ENCODE data around the gene NFIX. TPM values are rescaled to one million over a fixed set of nuclear protein-coding genes. Genes with fewer than 3 reads are reported as not detected.
"Not testable (repeated sequence)": the region's sequence is repeated elsewhere in the genome, so short reads cannot be mapped to it uniquely, and the experiment has no call there.

The NFIX gene
- total and polyA plus RNA-seq, 2 donors (not counting 1 experiment from before 2014, with no cell fraction given) = 0.69 to 5.6 TPM

GRCh38 chr19:12949363-12950283 lies 45.7 kb upstream of the NFIX start:
- 95% methylated on average over 14 of the region's 16 CpGs for WGBS (ENCODE audit: insufficient coverage)
- peaks cover 3 to 75% of the 10 kb centered on the region in 2 experiments for H3K36me3 ChIP-seq (replicated peaks in 1 of 2; ENCODE audit: control extremely low read depth in 1 of 2, control insufficient read depth in 1 of 2, extremely low read depth in 1 of 2, insufficient read depth in 2 of 2, low read length in 1 of 2)
- H3K27me3 Mint-ChIP-seq = no peaks in the 10 kb centered on the region
- no peak for ATAC-seq (ENCODE audit: low read depth)
- H3K27me3 ChIP-seq (replicated peaks in 1 of 4; ENCODE audit: control extremely low read depth in 1 of 4, control insufficient read depth in 3 of 4, insufficient read depth in 4 of 4, low read length in 3 of 4) = no peaks in the 10 kb centered on the region
- ChIA-PET CTCF (interaction anchor here (0.8 to 1.5 kb wide), 2 partner anchors 16 to 112 kb away, joined by 4 to 6 read pairs; no protein-coding TSS in a partner anchor), POLR2A (interaction anchor here (0.6 kb wide), 1 partner anchor 184 kb away, joined by 3 read pairs; no protein-coding TSS in a partner anchor)
- intact Hi-C loops (cut with micrococcal nuclease) = no loop called here
- H2AFZ ChIP-seq (ENCODE audit: insufficient read depth, low read depth, low read length, poor library complexity, severe bottlenecking) = no peak overlapping the region
- peaks cover 31% of the 10 kb centered on the region for H3K4me1 Mint-ChIP-seq
- peaks cover 17 to 33% of the 10 kb centered on the region in 2 donors for H3K4me1 ChIP-seq (ENCODE audit: control insufficient read depth in 2 of 2, insufficient read depth in 2 of 2, low read length in 2 of 2)
- H3K79me2 ChIP-seq (ENCODE audit: control insufficient read depth, insufficient read depth, low read length) = peaks cover 17% of the 10 kb centered on the region
- H3K4me3 ChIP-seq (ENCODE audit: control extremely low read depth in 1 of 5, extremely low read depth in 1 of 5, insufficient read depth in 1 of 5, low read depth in 2 of 5, low read length in 4 of 5) = no peak overlapping the region
- no peak for DNase-seq
- peaks cover 30% of the 10 kb centered on the region for H4K20me1 ChIP-seq (ENCODE audit: control insufficient read depth, insufficient read depth, low read length, poor library complexity, severe bottlenecking)
- H3K4me2 ChIP-seq (replicated peaks; ENCODE audit: low read depth, low read length, poor library complexity, severe bottlenecking) = no peak overlapping the region
- H3K9ac ChIP-seq (ENCODE audit: low read length) = no peak overlapping the region
- H3K27ac Mint-ChIP-seq = peak overlapping the region; percentile 68
- H3K4me3 Mint-ChIP-seq = no peak overlapping the region
- no peaks in the 10 kb centered on the region for H3K9me3 Mint-ChIP-seq (ENCODE audit: insufficient read depth)
- peaks cover 0 to 4% (median 0%) of the 10 kb centered on the region in 3 donors for H3K9me3 ChIP-seq (ENCODE audit: control extremely low read depth in 1 of 3, control insufficient read depth in 2 of 3, insufficient read depth in 1 of 3, low read length in 2 of 3)
- TF ChIP-seq EZH2 (IDR thresholded peaks at IDR 0.05; ENCODE audit: borderline replicate concordance, insufficient read depth, low read depth, low read length, poor library complexity, severe bottlenecking) = no peak
- TF ChIP-seq, protein P1, sequence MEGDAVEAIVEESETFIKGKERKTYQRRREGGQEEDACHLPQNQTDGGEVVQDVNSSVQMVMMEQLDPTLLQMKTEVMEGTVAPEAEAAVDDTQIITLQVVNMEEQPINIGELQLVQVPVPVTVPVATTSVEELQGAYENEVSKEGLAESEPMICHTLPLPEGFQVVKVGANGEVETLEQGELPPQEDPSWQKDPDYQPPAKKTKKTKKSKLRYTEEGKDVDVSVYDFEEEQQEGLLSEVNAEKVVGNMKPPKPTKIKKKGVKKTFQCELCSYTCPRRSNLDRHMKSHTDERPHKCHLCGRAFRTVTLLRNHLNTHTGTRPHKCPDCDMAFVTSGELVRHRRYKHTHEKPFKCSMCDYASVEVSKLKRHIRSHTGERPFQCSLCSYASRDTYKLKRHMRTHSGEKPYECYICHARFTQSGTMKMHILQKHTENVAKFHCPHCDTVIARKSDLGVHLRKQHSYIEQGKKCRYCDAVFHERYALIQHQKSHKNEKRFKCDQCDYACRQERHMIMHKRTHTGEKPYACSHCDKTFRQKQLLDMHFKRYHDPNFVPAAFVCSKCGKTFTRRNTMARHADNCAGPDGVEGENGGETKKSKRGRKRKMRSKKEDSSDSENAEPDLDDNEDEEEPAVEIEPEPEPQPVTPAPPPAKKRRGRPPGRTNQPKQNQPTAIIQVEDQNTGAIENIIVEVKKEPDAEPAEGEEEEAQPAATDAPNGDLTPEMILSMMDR (IDR thresholded peaks at IDR 0.05) = no peak
- H3K27ac ChIP-seq (ENCODE audit: low read length in 2 of 2) = no peak overlapping the region

DNA sequence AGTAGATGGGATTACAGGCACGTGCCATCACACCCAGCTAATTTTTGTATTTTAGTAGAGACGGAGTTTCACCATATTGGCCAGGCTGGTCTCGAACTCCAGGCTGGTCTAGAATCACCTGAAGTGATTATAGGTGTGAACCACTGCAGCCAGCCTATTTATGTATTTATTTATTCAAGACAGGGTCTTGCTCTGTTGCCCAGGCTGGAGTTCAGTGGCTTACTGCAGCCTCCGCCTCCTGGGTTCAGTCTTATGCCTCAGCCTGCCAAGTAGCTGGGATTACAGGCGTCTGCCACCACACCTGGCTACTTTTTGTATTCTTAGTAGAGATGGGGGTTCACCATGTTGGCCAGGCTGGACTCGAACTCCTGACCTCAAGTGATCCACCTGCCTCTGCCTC lies 43.2 kb upstream of the NFIX start:
- peaks cover 11% of the 10 kb centered on the region for H3K79me2 ChIP-seq (ENCODE audit: control insufficient read depth, insufficient read depth, low read length)

More for the DNA sequence above, 43.2 kb upstream of the NFIX start:
- WGBS (ENCODE audit: insufficient coverage) = 100% methylated on average over 4 of the region's 6 CpGs
- H3K27me3 Mint-ChIP-seq; POLR2A ChIA-PET; intact Hi-C loops (cut with micrococcal nuclease); H2AFZ ChIP-seq (ENCODE audit: insufficient read depth, low read depth, low read length, poor library complexity, severe bottlenecking); H3K4me2 ChIP-seq (replicated peaks; ENCODE audit: low read depth, low read length, poor library complexity, severe bottlenecking); H3K9me3 Mint-ChIP-seq (ENCODE audit: insufficient read depth); H3K9me3 ChIP-seq (ENCODE audit: control extremely low read depth in 1 of 3, control insufficient read depth in 2 of 3, insufficient read depth in 1 of 3, low read length in 2 of 3); H3K4me3 Mint-ChIP-seq; H3K4me3 ChIP-seq (ENCODE audit: control extremely low read depth in 1 of 5, extremely low read depth in 1 of 5, insufficient read depth in 1 of 5, low read depth in 2 of 5, low read length in 4 of 5); H3K9ac ChIP-seq (ENCODE audit: low read length); H3K27ac Mint-ChIP-seq; ATAC-seq (ENCODE audit: low read depth); H3K27ac ChIP-seq (ENCODE audit: low read length in 2 of 2); H3K27me3 ChIP-seq (replicated peaks in 1 of 4; ENCODE audit: control extremely low read depth in 1 of 4, control insufficient read depth in 3 of 4, insufficient read depth in 4 of 4, low read length in 3 of 4); DNase-seq: not testable (repeated sequence)
- Histone ChIP-seq H3K4me1 (ENCODE audit: control insufficient read depth in 2 of 2, insufficient read depth in 2 of 2, low read length in 2 of 2) (peaks cover 21 to 34% of the 10 kb centered on the region in 2 donors), H3K36me3 (replicated peaks in 1 of 2; ENCODE audit: control extremely low read depth in 1 of 2, control insufficient read depth in 1 of 2, extremely low read depth in 1 of 2, insufficient read depth in 2 of 2, low read length in 1 of 2) (peaks cover 5 to 70% of the 10 kb centered on the region in 2 experiments), H4K20me1 (ENCODE audit: control insufficient read depth, insufficient read depth, low read length, poor library complexity, severe bottlenecking) (peaks cover 37% of the 10 kb centered on the region)
- H3K4me1 Mint-ChIP-seq = peaks cover 34% of the 10 kb centered on the region
- CTCF ChIA-PET = interaction anchor here (0.9 to 1.6 kb wide), 2 partner anchors 25 to 186 kb away, joined by 3 read pairs; no protein-coding TSS in a partner anchor
